Measurements from ENCODE around the gene MOGAT2.

Gene MOGAT2

GRCh38 chr11:75767793-75768111 is 50.1 kb downstream of the MOGAT2 start:
- peak overlapping the region; percentile 57; the same call in 1 of the 2 replicates for H3K27ac ChIP-seq (ENCODE audit: low read length)
- H3K36me3 ChIP-seq (replicated peaks; ENCODE audit: insufficient read depth, low read length), result no peaks in the 10 kb centered on the region
- H3K9me2 ChIP-seq (replicated peaks; ENCODE audit: insufficient read depth, low read length), result no peaks in the 10 kb centered on the region
- TF ChIP-seq EZH2phosphoT487 (IDR thresholded peaks at IDR 0.05; ENCODE audit: low read length), result no peak
- TF ChIP-seq CTCF (IDR thresholded peaks at IDR 0.05; ENCODE audit: low read length), result no peak
- TF ChIP-seq EZH2 (optimal IDR thresholded peaks at IDR 0.05; ENCODE audit: low read depth, low read length), result no peak
- H3K9ac ChIP-seq (ENCODE audit: low read length), result peak overlapping the region; percentile 94
- H3K4me2 ChIP-seq (ENCODE audit: low read depth, low read length), result peak overlapping the region; percentile 99
- no peaks in the 10 kb centered on the region; the same call in 1 of the 2 replicates for H3F3A ChIP-seq (ENCODE audit: insufficient read depth, low read length)
- 0 out of 2 replicates have a peak overlapping the region, but pooled peaks have one; percentile 79 for H3K4me3 ChIP-seq (ENCODE audit: low read length)
- H3K4me1 ChIP-seq (ENCODE audit: low read length), result peaks cover 14% of the 10 kb centered on the region
- peaks cover 7% of the 10 kb centered on the region for H3K79me2 ChIP-seq (ENCODE audit: low read length)
- no peaks in the 10 kb centered on the region for H4K20me1 ChIP-seq (ENCODE audit: insufficient read depth, low read length)
- H3K27me3 ChIP-seq (replicated peaks; ENCODE audit: insufficient read depth, low read length), result no peaks in the 10 kb centered on the region
- H3K9me3 ChIP-seq (replicated peaks; ENCODE audit: insufficient read depth, low read length), result no peaks in the 10 kb centered on the region
- H2AFZ ChIP-seq (ENCODE audit: low read length), result peak overlapping the region; percentile 91
- no peak for DNase-seq

- H3K4me2 ChIP-seq (ENCODE audit: low read depth, low read length), result peak within 1 kb of the TSS; percentile 99
- no peaks in the 10 kb centered on the region for H3K27me3 ChIP-seq (replicated peaks; ENCODE audit: insufficient read depth, low read length)
- peak within 1 kb of the TSS; percentile 57; the same call in 1 of the 2 replicates for H3K27ac ChIP-seq (ENCODE audit: low read length)
- no peaks in the 10 kb centered on the region for H3K9me2 ChIP-seq (replicated peaks; ENCODE audit: insufficient read depth, low read length)
- TF ChIP-seq EZH2 (optimal IDR thresholded peaks at IDR 0.05; ENCODE audit: low read depth, low read length) (no peak), CTCF (IDR thresholded peaks at IDR 0.05; ENCODE audit: low read length) (peak; percentile 41)
- peaks cover 7% of the 10 kb centered on the region for H3K79me2 ChIP-seq (ENCODE audit: low read length)
- H3F3A ChIP-seq (ENCODE audit: insufficient read depth, low read length), result no peaks in the 10 kb centered on the region; the same call in 1 of the 2 replicates
- peak; percentile 85 for DNase-seq
- H4K20me1 ChIP-seq (ENCODE audit: insufficient read depth, low read length), result no peaks in the 10 kb centered on the region
- H3K9me3 ChIP-seq (replicated peaks; ENCODE audit: insufficient read depth, low read length), result no peaks in the 10 kb centered on the region
- no peaks in the 10 kb centered on the region for H3K36me3 ChIP-seq (replicated peaks; ENCODE audit: insufficient read depth, low read length)
- H3K4me1 ChIP-seq (ENCODE audit: low read length), result peaks cover 17% of the 10 kb centered on the region
- H3K9ac ChIP-seq (ENCODE audit: low read length), result peak within 1 kb of the TSS; percentile 94
- peak within 1 kb of the TSS; percentile 91 for H2AFZ ChIP-seq (ENCODE audit: low read length)
- peak within 1 kb of the TSS; percentile 79 for H3K4me3 ChIP-seq (ENCODE audit: low read length)
Observed at GRCh38 chr11:75768112-75768908, 50.7 kb downstream of the MOGAT2 start, which contains the start of gene DGAT2. DGAT2 (plus strand) TSS chr11:75768778; CDS start chr11:75768992, 214 bp downstream.

GRCh38 chr11:75768909-75769771 is 51.5 kb downstream of the MOGAT2 start:
- Histone ChIP-seq H3K9me2 (replicated peaks; ENCODE audit: insufficient read depth, low read length) (no peaks in the 10 kb centered on the region), H3K79me2 (ENCODE audit: low read length) (peaks cover 7% of the 10 kb centered on the region), H3K4me1 (ENCODE audit: low read length) (peaks cover 25% of the 10 kb centered on the region), H3K9me3 (replicated peaks; ENCODE audit: insufficient read depth, low read length) (no peaks in the 10 kb centered on the region), H2AFZ (ENCODE audit: low read length) (peak overlapping the region; percentile 91), H3F3A (ENCODE audit: insufficient read depth, low read length) (no peaks in the 10 kb centered on the region), H3K36me3 (replicated peaks; ENCODE audit: insufficient read depth, low read length) (no peaks in the 10 kb centered on the region), H3K27me3 (replicated peaks; ENCODE audit: insufficient read depth, low read length) (no peaks in the 10 kb centered on the region), H3K9ac (ENCODE audit: low read length) (peak overlapping the region; percentile 94), H3K4me2 (ENCODE audit: low read depth, low read length) (peak overlapping the region; percentile 99), H3K4me3 (ENCODE audit: low read length) (peak overlapping the region; percentile 79), H4K20me1 (ENCODE audit: insufficient read depth, low read length) (no peaks in the 10 kb centered on the region), H3K27ac (ENCODE audit: low read length) (no peak overlapping the region)
- no peak for DNase-seq
- TF ChIP-seq CTCF (IDR thresholded peaks at IDR 0.05; ENCODE audit: low read length) (no peak; the same call in 1 of the 2 replicates), EZH2phosphoT487 (IDR thresholded peaks at IDR 0.05; ENCODE audit: low read length) (no peak), EZH2 (optimal IDR thresholded peaks at IDR 0.05; ENCODE audit: low read depth, low read length) (no peak)

Measured in MM.1S (cell line).